H1 (cell line): ENCODE results near the gene MIEN1. TPM values are rescaled to one million over a fixed set of nuclear protein-coding genes. Genes with fewer than 3 reads are reported as not detected.

Experiments
- ASH2L ChIP-seq: fragments of 200-600, 300-600 bp; sonication (generic); IDR thresholded peaks from one replicate; pipeline ENCODE4 v1.7.1; 2017; ENCODE audit warnings: low read length
- CBX5 ChIP-seq: fragments of 300-800, 300-1000 bp; sonication (generic); IDR thresholded peaks from 2 replicates; pipeline ENCODE4 v1.7.1; 2016; ENCODE audit warnings: antibody characterized with exemption, low read length, low read depth
- CHD1 ChIP-seq: IDR thresholded peaks from 2 replicates; pipeline ENCODE4 v1.6.1; 2012; ENCODE audit warnings: low read depth, low read length, improper control_type of control experiment
- CTCF ChIP-seq, 3 experiments: IDR thresholded peaks; 1 replicate in 2 of 3; 2 replicates in 1 of 3; pipeline versions ENCODE4 v1.5.1 to v1.6.1; 2011; ENCODE audit warnings: low read length in 3 of 3, mild to moderate bottlenecking in 3 of 3, inconsistent platforms in 2 of 3, low read depth in 1 of 3, moderate library complexity in 1 of 3; ENCODE audit not compliant: insufficient read depth in 1 of 3; ENCODE audit errors: control extremely low read depth in 1 of 3
- E2F6 ChIP-seq: IDR thresholded peaks from 2 replicates; pipeline ENCODE4 v1.6.1; 2012; ENCODE audit warnings: inconsistent platforms
- FOSL1 ChIP-seq: IDR thresholded peaks from 2 replicates; pipeline ENCODE4 v1.6.1; 2011; ENCODE audit warnings: mild to moderate bottlenecking, low read depth, low read length, moderate library complexity; ENCODE audit not compliant: insufficient read depth
- GABPA ChIP-seq: IDR thresholded peaks from 2 replicates; pipeline ENCODE4 v1.6.1; 2011; ENCODE audit warnings: mild to moderate bottlenecking, low read length, moderate library complexity, borderline replicate concordance; ENCODE audit not compliant: insufficient read depth
- NRF1 ChIP-seq: IDR thresholded peaks from 2 replicates; pipeline ENCODE4 v1.6.1; 2011; ENCODE audit warnings: mild to moderate bottlenecking, low read depth, low read length, improper control_type of control experiment
- POLR2A ChIP-seq, 2 experiments: IDR thresholded peaks; 1 replicate in 1 of 2; 2 replicates in 1 of 2; pipeline ENCODE4 v1.6.1; 2011; ENCODE audit warnings: low read depth in 2 of 2, low read length in 2 of 2, mild to moderate bottlenecking in 2 of 2; ENCODE audit errors: control extremely low read depth in 1 of 2
- POLR2AphosphoS5 ChIP-seq: IDR thresholded peaks from 2 replicates; pipeline ENCODE4 v1.6.1; 2011; ENCODE audit warnings: low read depth, low read length
- POU5F1 ChIP-seq: IDR thresholded peaks from 2 replicates; pipeline ENCODE4 v1.6.1; 2011; ENCODE audit warnings: low read depth, mild to moderate bottlenecking, low read length, moderate library complexity
- RAD21 ChIP-seq, 2 experiments: IDR thresholded peaks in 1 of 2; conservative IDR thresholded peaks in 1 of 2; 2 replicates each; pipeline ENCODE4 v1.6.1; 2011; ENCODE audit warnings: low read depth in 2 of 2, low read length in 2 of 2, improper control_type of control experiment in 1 of 2, inconsistent platforms in 1 of 2, mild to moderate bottlenecking in 1 of 2, moderate library complexity in 1 of 2
- SIN3A ChIP-seq, 2 experiments: IDR thresholded peaks in 1 of 2; conservative IDR thresholded peaks in 1 of 2; 2 replicates each; pipeline ENCODE4 v1.6.1; 2011 to 2012; ENCODE audit warnings: low read length in 2 of 2, improper control_type of control experiment in 1 of 2, low read depth in 1 of 2, mild to moderate bottlenecking in 1 of 2
- SP2 ChIP-seq: IDR thresholded peaks from 2 replicates; pipeline ENCODE4 v1.6.1; 2012; ENCODE audit warnings: mild to moderate bottlenecking, low read length, inconsistent platforms
- TAF7 ChIP-seq: optimal IDR thresholded peaks from 2 replicates; pipeline ENCODE3; 2011; ENCODE audit warnings: low read depth, mild to moderate bottlenecking, inconsistent platforms, low read length, moderate library complexity, borderline replicate concordance
- TEAD4 ChIP-seq: IDR thresholded peaks from 2 replicates; pipeline ENCODE4 v1.6.1; 2012; ENCODE audit warnings: low read depth, low read length, inconsistent platforms, mixed read lengths
- USF2 ChIP-seq: IDR thresholded peaks from 2 replicates; pipeline ENCODE4 v1.6.1; 2011; ENCODE audit warnings: low read length, improper control_type of control experiment
- polyA plus RNA-seq, 7 experiments: library from polyadenylated mRNA; depleted of rRNA in 3 of 7; stranded (reverse) in 5 of 7; unstranded in 2 of 7; fragments of >200 nt in 5 of 7; fragments of 200-250 nt in 2 of 7; gene quantifications; 1 replicate in 5 of 7; 2 replicates in 1 of 7; 4 replicates in 1 of 7; pipeline versions ENCODE4 v1.2.1 to v1.2.3, GENCODE V29; 2011 to 2013; ENCODE audit warnings: missing spikeins in 2 of 7, mixed read lengths in 2 of 7
- total RNA-seq: library from RNA; stranded (reverse); fragmentation: NEBNext Ultra II Directional; extraction: Animal tissue kit (Norgen Biotek cat#: 25700); gene quantifications from 2 replicates; pipeline ENCODE4 v1.2.1, GENCODE V29; 2021

MIEN1 gene
- total and polyA plus RNA-seq, 2 of the 8 experiments (the other 6 are each of a cell fraction or from before 2014, with no cell fraction given) = 29.6 to 54.9 TPM

- TF ChIP-seq E2F6 = no peak
- peak; percentile 49 for TF ChIP-seq ASH2L
- no peak for TF ChIP-seq USF2
- no peak for TF ChIP-seq POU5F1
- no peak for TF ChIP-seq RAD21 (IDR thresholded peaks at IDR 0.05 in 1 of 2, conservative IDR thresholded peaks at IDR 0.05 in 1 of 2; ENCODE audit: low read depth in 2 of 2, low read length in 2 of 2)
- TF ChIP-seq POLR2AphosphoS5 = peak; percentile 7; the same call in 1 of the 2 replicates
- TF ChIP-seq POLR2A (IDR thresholded peaks at IDR 0.05; ENCODE audit: control extremely low read depth in 1 of 2, low read depth in 2 of 2, low read length in 2 of 2) = 0 out of 3 replicates have a peak, but pooled peaks of 1 of the 2 experiments have one; percentile 45
- no peak for TF ChIP-seq CTCF (IDR thresholded peaks at IDR 0.05; ENCODE audit: control extremely low read depth in 1 of 3, insufficient read depth in 1 of 3, low read depth in 1 of 3, low read length in 3 of 3)
- no peak for TF ChIP-seq CHD1
- no peak for TF ChIP-seq TEAD4
- no peak for TF ChIP-seq CBX5
- TF ChIP-seq SP2 = no peak
- no peak for TF ChIP-seq SIN3A (conservative IDR thresholded peaks at IDR 0.05 in 1 of 2, IDR thresholded peaks at IDR 0.05 in 1 of 2; ENCODE audit: low read depth in 1 of 2, low read length in 2 of 2)
- no peak for TF ChIP-seq NRF1
- peak; percentile 16 for TF ChIP-seq TAF7
- TF ChIP-seq GABPA = no peak
- no peak for TF ChIP-seq FOSL1
Measured at GRCh38 chr17:39700148-39700987, 30.0 kb downstream of the MIEN1 start (continued).
